ENCODE measurements around the gene ERGIC1. TPM values are rescaled to one million over a fixed set of nuclear protein-coding genes. Genes with fewer than 3 reads are reported as not detected.

ERGIC1 gene
- polyA plus RNA-seq, 1 experiment = 137 TPM

DNA sequence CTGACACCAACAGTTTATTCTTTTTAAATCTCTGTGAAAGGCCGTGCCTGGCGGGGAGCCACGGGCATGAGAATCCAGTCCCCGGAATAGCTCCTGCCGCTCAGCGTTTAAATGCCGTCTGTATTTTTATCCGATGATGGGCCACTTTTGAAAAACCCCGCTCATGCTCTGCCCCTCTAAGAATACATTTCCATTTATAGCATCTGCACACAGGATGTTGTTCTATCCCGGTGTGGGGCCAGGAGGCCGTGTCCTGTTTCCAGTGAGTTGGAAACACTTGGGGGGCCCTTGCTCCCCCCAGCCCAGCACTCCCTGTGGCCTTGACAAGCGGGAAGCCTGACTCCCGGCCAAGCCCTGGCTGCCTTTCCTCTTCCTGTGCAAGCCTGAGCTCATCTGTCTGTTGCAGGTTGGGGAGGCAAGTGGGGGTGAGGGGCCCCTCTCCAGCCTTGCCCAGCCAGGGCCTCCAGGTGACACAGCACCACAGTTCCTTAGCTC is 39.0 kb downstream of the ERGIC1 start:
- Histone ChIP-seq H3K27me3 (ENCODE audit: control insufficient read depth, insufficient read depth, low read length) (no peaks in the 10 kb centered on the region), H3K4me3 (ENCODE audit: low read depth, low read length) (no peak overlapping the region), H3K9me3 (ENCODE audit: control insufficient read depth, insufficient read depth, low read length) (no peaks in the 10 kb centered on the region), H3K27ac (ENCODE audit: low read depth, low read length) (peak overlapping the region; percentile 85)
- no peak for DNase-seq (ENCODE audit: low read depth, low spot score)
- no peak for TF ChIP-seq CTCF (IDR thresholded peaks at IDR 0.05; ENCODE audit: low read depth, low read length)
- POLR2A ChIA-PET = interaction anchor here (1.0 kb wide), 2 partner anchors 19 to 73 kb away, joined by 3 to 9 read pairs; no protein-coding TSS in a partner anchor
- CTCF ChIA-PET = interaction anchor here (1.0 to 1.7 kb wide), 3 partner anchors 9 to 156 kb away, joined by 4 to 5 read pairs (median 4); no protein-coding TSS in a partner anchor

DNA sequence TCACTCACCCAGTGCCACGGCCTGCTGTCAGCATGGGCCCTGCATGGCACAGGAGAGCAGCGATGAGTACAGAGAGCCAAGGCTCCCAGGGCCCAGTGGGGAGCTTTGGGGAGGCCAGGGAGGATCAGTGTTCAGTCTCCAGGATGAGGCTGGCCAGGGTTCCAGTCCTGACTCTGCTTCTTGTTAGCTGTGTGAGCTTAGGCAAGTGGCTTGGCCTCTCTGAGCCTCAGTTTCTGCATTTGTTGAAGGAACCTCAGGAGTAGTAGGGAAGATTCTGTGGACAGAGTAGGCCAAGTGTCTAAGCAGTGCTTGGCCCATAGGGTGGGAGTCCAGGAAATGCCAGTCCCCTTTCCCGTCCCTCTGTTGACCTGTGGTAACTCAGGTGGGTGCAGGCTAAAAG is 39.5 kb downstream of the ERGIC1 start:
- Histone ChIP-seq H3K4me3 (ENCODE audit: low read depth, low read length) (no peak overlapping the region), H3K9me3 (ENCODE audit: control insufficient read depth, insufficient read depth, low read length) (no peaks in the 10 kb centered on the region), H3K27ac (ENCODE audit: low read depth, low read length) (peak overlapping the region; percentile 85), H3K27me3 (ENCODE audit: control insufficient read depth, insufficient read depth, low read length) (no peaks in the 10 kb centered on the region)
- DNase-seq (ENCODE audit: low read depth, low spot score) = no peak
- no peak for TF ChIP-seq CTCF (IDR thresholded peaks at IDR 0.05; ENCODE audit: low read depth, low read length)
- ChIA-PET POLR2A (interaction anchor here (1.0 kb wide), 1 partner anchor 19 kb away, joined by 9 read pairs; no protein-coding TSS in a partner anchor), CTCF (interaction anchor here (1.7 kb wide), 1 partner anchor 9 kb away, joined by 5 read pairs; no protein-coding TSS in a partner anchor)

- H3K27ac ChIP-seq (ENCODE audit: low read depth, low read length) = no peak overlapping the region
- no peaks in the 10 kb centered on the region for H3K9me3 ChIP-seq (ENCODE audit: control insufficient read depth, insufficient read depth, low read length)
- ChIA-PET POLR2A (no interaction called here), CTCF (interaction anchor here (0.7 to 1.5 kb wide), 3 partner anchors 102 to 1717 kb away, joined by 4 to 5 read pairs (median 4); no protein-coding TSS in a partner anchor)
- TF ChIP-seq CTCF (IDR thresholded peaks at IDR 0.05; ENCODE audit: low read depth, low read length) = no peak
- H3K27me3 ChIP-seq (ENCODE audit: control insufficient read depth, insufficient read depth, low read length) = no peaks in the 10 kb centered on the region
- no peak for DNase-seq (ENCODE audit: low read depth, low spot score)
- no peak overlapping the region for H3K4me3 ChIP-seq (ENCODE audit: low read depth, low read length)
Measured at GRCh38 chr5:172874647-172875504, 40.8 kb downstream of the ERGIC1 start.

DNA sequence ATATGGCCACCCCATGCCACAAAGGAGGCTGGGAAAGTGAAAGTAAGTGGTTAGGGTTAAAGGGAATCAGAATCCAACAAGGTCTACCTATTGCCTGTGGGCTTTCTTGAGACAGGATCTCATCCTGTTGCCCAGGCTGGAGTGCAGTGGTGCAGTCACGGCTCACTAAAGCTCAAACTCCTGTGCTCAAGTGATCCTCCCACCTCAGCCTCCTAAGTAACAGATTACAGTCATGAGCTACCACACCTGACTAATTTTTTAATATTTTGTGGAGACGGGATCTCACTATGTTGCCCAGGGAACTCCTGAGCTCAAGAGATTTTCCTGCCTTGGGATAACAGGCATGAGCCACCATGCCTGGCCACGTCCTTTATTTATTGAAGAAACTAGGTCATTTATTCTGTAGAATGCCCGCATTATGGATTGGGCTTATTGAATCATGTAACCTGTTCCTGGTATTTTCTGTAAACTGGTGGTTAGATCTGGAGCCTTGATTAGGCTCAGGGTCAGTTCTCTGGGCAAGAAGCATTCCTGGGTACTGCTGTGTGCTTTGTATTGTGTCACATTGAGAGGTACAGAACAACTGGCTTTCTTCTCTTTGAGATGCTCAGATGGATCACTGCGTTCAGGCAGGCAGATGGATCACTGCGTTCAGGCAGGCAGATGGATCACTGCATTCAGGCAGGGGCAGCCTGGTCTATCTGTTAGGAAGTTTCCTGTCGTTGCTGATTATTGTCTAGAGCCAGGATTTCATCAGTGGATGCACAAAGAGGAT is 41.6 kb downstream of the ERGIC1 start:
- H3K4me3 ChIP-seq (ENCODE audit: low read depth, low read length) = no peak overlapping the region
- no peaks in the 10 kb centered on the region; the same call in 1 of the 2 replicates for H3K9me3 ChIP-seq (ENCODE audit: control insufficient read depth, insufficient read depth, low read length)
- no peaks in the 10 kb centered on the region for H3K27me3 ChIP-seq (ENCODE audit: control insufficient read depth, insufficient read depth, low read length)
- DNase-seq (ENCODE audit: low read depth, low spot score) = no peak
- ChIA-PET CTCF (interaction anchor here (1.5 kb wide), 1 partner anchor 103 kb away, joined by 4 read pairs; no protein-coding TSS in a partner anchor), POLR2A (no interaction called here)
- no peak overlapping the region for H3K27ac ChIP-seq (ENCODE audit: low read depth, low read length)
- TF ChIP-seq CTCF (IDR thresholded peaks at IDR 0.05; ENCODE audit: low read depth, low read length) = no peak

All from AG04450 (cell line).